ENCODE results near the gene RAD51AP2.

DNA sequence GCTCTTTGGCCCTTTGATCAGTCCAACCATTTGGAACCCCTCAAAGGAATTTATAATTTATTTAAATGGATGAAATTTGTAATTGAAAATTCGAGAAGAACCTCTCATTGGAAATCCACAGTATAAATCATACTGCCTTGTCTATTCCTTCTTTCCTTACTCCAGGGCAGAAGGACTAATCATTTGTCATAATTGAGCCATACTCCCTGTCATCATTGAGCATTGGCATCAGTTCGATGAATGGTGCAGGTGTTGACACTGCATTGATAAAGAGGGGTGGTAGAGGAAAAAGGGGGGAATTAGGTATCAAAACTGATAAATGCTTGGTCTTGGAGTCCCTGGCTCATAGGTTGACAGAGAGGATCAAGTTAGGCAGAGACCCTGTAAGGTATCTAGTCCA lies 24.2 kb upstream of the RAD51AP2 start:
- no peak for TF ChIP-seq RAD21 (CRISPR knock-in tag; IDR thresholded peaks at IDR 0.05)
- TF ChIP-seq MAFK (conservative IDR thresholded peaks at IDR 0.05 in 1 of 2, IDR thresholded peaks at IDR 0.05 in 1 of 2; ENCODE audit: low read length in 2 of 2) = no peak
- no peak for TF ChIP-seq MAFG (CRISPR knock-in tag; IDR thresholded peaks at IDR 0.05)
- no peak for TF ChIP-seq FOXM1 (CRISPR knock-in tag; IDR thresholded peaks at IDR 0.05)
- TF ChIP-seq SRF (IDR thresholded peaks at IDR 0.05; ENCODE audit: low read depth, low read length) = no peak
- TF ChIP-seq, protein P1, sequence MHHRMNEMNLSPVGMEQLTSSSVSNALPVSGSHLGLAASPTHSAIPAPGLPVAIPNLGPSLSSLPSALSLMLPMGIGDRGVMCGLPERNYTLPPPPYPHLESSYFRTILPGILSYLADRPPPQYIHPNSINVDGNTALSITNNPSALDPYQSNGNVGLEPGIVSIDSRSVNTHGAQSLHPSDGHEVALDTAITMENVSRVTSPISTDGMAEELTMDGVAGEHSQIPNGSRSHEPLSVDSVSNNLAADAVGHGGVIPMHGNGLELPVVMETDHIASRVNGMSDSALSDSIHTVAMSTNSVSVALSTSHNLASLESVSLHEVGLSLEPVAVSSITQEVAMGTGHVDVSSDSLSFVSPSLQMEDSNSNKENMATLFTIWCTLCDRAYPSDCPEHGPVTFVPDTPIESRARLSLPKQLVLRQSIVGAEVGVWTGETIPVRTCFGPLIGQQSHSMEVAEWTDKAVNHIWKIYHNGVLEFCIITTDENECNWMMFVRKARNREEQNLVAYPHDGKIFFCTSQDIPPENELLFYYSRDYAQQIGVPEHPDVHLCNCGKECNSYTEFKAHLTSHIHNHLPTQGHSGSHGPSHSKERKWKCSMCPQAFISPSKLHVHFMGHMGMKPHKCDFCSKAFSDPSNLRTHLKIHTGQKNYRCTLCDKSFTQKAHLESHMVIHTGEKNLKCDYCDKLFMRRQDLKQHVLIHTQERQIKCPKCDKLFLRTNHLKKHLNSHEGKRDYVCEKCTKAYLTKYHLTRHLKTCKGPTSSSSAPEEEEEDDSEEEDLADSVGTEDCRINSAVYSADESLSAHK (CRISPR knock-in tag; IDR thresholded peaks at IDR 0.05; ENCODE audit: borderline replicate concordance) = no peak
- TF ChIP-seq POLR2A (IDR thresholded peaks at IDR 0.05; ENCODE audit: insufficient read depth in 1 of 2, low read depth in 2 of 2, low read length in 2 of 2) = no peak
- TF ChIP-seq TAF15 (IDR thresholded peaks at IDR 0.05; ENCODE audit: low read depth, low read length, poor library complexity, severe bottlenecking) = no peak
- TF ChIP-seq NFE2L1 (CRISPR knock-in tag; IDR thresholded peaks at IDR 0.05; ENCODE audit: borderline replicate concordance) = no peak
- no peak for TF ChIP-seq ZNF878 (CRISPR knock-in tag; IDR thresholded peaks at IDR 0.05)
- no peak for TF ChIP-seq EZH2 (conservative IDR thresholded peaks at IDR 0.05; ENCODE audit: low read depth, low read length)
- TF ChIP-seq KDM3A (CRISPR knock-in tag; IDR thresholded peaks at IDR 0.05; ENCODE audit: low read depth) = no peak
- TF ChIP-seq SMC3 (IDR thresholded peaks at IDR 0.05; ENCODE audit: low read length) = no peak
- TF ChIP-seq, protein P2, sequence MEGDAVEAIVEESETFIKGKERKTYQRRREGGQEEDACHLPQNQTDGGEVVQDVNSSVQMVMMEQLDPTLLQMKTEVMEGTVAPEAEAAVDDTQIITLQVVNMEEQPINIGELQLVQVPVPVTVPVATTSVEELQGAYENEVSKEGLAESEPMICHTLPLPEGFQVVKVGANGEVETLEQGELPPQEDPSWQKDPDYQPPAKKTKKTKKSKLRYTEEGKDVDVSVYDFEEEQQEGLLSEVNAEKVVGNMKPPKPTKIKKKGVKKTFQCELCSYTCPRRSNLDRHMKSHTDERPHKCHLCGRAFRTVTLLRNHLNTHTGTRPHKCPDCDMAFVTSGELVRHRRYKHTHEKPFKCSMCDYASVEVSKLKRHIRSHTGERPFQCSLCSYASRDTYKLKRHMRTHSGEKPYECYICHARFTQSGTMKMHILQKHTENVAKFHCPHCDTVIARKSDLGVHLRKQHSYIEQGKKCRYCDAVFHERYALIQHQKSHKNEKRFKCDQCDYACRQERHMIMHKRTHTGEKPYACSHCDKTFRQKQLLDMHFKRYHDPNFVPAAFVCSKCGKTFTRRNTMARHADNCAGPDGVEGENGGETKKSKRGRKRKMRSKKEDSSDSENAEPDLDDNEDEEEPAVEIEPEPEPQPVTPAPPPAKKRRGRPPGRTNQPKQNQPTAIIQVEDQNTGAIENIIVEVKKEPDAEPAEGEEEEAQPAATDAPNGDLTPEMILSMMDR (CRISPR knock-in tag; IDR thresholded peaks at IDR 0.05) = no peak

Measured in HepG2 (cell line).